C4-2B (cell line): Measurements from ENCODE around the gene ALOXE3.

Source experiments
- ZFX ChIP-seq: fragments of 450-650 bp; IDR thresholded peaks from 2 replicates; pipeline ENCODE4 v1.6.1; 2017
- TF ChIP-seq, protein P1 (sequence below): fragments of 450-650 bp; conservative IDR thresholded peaks from 2 replicates; pipeline ENCODE4 v1.5.1; 2017; ENCODE audit warnings: mild to moderate bottlenecking

DNA sequence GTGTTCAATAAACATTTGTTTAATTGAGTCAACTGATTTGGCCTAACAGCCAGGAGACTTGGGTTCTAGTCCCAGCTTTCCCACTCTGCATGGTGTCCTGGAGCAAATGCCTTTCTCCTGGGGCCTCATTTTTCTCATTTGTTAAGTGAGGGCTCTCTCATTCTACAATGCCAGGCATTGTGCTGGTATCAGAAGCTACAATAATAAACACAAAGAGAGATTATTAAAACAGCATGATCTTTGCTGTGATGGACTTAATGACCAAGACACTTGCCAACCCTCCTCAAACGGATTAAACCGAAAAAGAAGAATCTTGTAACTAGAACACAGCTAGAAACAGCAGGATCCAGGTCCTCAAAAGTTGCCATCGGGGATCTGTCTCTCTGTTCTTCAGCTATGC, 49.2 kb upstream of the ALOXE3 start:
- TF ChIP-seq, protein P1, sequence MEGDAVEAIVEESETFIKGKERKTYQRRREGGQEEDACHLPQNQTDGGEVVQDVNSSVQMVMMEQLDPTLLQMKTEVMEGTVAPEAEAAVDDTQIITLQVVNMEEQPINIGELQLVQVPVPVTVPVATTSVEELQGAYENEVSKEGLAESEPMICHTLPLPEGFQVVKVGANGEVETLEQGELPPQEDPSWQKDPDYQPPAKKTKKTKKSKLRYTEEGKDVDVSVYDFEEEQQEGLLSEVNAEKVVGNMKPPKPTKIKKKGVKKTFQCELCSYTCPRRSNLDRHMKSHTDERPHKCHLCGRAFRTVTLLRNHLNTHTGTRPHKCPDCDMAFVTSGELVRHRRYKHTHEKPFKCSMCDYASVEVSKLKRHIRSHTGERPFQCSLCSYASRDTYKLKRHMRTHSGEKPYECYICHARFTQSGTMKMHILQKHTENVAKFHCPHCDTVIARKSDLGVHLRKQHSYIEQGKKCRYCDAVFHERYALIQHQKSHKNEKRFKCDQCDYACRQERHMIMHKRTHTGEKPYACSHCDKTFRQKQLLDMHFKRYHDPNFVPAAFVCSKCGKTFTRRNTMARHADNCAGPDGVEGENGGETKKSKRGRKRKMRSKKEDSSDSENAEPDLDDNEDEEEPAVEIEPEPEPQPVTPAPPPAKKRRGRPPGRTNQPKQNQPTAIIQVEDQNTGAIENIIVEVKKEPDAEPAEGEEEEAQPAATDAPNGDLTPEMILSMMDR = no peak
- TF ChIP-seq ZFX = no peak
